C4-2B (cell line): ENCODE results near the gene GFPT1.

ENCODE experiments used
- ZFX ChIP-seq: fragments of 450-650 bp; IDR thresholded peaks from 2 replicates; pipeline ENCODE4 v1.6.1; 2017
- TF ChIP-seq, protein P1 (sequence below): fragments of 450-650 bp; conservative IDR thresholded peaks from 2 replicates; pipeline ENCODE4 v1.5.1; 2017; ENCODE audit warnings: mild to moderate bottlenecking

DNA sequence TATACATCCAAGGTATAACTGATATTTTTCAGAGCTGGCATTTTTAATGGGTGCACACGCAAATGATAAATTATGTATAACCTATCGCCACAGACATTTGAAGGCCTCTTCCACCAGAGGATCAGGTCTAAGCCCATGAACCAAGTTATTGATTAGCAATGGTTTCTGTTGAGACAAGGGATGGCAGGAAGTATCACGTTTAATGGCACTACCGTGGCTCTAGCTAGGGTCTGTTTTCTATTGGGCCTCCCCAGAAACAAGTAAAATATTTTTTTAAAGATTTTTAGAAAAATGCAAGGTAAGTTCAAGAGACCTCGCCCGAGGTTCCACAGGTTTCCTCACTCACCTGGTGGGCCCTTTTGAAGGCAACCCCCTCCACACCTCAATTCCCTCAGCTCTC lies 667 bp downstream of the GFPT1 start:
- TF ChIP-seq, protein P1, sequence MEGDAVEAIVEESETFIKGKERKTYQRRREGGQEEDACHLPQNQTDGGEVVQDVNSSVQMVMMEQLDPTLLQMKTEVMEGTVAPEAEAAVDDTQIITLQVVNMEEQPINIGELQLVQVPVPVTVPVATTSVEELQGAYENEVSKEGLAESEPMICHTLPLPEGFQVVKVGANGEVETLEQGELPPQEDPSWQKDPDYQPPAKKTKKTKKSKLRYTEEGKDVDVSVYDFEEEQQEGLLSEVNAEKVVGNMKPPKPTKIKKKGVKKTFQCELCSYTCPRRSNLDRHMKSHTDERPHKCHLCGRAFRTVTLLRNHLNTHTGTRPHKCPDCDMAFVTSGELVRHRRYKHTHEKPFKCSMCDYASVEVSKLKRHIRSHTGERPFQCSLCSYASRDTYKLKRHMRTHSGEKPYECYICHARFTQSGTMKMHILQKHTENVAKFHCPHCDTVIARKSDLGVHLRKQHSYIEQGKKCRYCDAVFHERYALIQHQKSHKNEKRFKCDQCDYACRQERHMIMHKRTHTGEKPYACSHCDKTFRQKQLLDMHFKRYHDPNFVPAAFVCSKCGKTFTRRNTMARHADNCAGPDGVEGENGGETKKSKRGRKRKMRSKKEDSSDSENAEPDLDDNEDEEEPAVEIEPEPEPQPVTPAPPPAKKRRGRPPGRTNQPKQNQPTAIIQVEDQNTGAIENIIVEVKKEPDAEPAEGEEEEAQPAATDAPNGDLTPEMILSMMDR = no peak
- TF ChIP-seq ZFX = no peak
